NOMO-1 (cell line): Measurements from ENCODE around the gene MEIOB.
A peak's percentile ranks its signal among the peaks of the same experiment; 100 is the strongest.
"Not testable (repeated sequence)": the region's sequence is repeated elsewhere in the genome, so short reads cannot be mapped to it uniquely, and the experiment has no call there.

Experiments used
- DNase-seq, 2 experiments: peaks; one replicate each; lab custom pipeline; 2025; ENCODE audit not compliant: unreplicated experiment in 2 of 2; lab: John Stamatoyannopoulos, UW

MEIOB gene

GRCh38 chr16:1871974-1872635, at the start of gene MEIOB:
Gene MEIOB, minus strand, starts transcription at chr16:1872164. Its CDS starts 3,989 bp downstream, at chr16:1868175.
- DNase-seq: peak; percentile 57 to 65

- peak; percentile 54 to 61 for DNase-seq
Measured at GRCh38 chr16:1920727-1921171, 48.8 kb upstream of the MEIOB start.

DNA sequence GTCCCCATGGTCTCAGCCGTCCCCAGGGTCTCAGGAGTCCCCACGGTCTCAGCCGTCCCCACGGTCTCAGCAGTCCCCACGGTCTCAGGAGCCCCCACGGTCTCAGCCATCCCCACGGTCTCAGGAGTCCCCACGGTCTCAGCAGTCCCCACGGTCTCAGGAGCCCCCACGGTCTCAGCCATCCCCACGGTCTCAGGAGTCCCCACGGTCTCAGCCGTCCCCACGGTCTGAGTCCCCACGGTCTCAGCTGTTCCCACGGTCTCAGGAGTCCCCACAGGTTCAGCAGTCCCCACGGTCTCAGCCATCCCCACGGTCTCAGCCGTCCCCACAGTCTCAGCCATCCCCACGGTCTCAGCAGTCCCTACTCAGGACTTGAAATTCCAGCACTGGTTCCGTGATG, 48.2 kb upstream of the MEIOB start:
- DNase-seq: not testable (repeated sequence)

DNA sequence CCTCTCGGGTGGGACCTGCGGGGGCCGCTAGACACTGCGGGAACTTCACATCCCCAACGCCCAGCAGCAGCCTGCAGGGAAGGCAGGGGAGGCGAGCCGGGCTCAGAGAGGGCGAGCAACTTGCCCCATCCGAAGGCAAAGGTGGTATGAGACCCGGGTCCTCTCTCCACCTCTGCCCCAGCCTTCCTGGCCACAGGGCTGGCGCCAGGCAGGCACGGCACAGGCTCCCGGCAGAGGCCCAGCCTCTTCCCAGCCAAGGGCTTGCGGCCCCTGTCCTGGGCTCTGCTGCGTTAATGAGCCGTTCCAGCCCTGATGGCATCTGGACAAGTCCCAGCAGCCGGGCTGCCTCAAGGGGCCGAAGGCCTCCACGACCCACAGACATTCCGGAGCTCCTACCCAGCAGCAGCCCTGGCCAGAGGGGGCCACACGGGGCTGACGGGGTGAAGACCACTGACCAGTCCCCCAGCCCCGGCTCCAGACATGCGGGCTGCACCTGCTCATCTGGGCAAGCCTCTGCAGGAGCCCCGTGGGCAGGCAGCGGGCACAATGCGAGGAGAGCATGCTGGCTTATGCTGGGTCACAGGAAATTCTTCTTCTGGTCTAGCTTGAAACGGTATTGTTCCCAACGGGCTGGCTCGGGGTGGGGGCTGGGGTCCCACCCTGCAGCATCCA, 47.5 kb upstream of the MEIOB start:
- DNase-seq: no peak

GRCh38 chr16:1918351-1919326, 46.7 kb upstream of the MEIOB start, which contains the start of gene HS3ST6:
Gene HS3ST6, minus strand, starts transcription at chr16:1918415. Its CDS starts 92 bp downstream, at chr16:1918323.
- DNase-seq: no peak

DNA sequence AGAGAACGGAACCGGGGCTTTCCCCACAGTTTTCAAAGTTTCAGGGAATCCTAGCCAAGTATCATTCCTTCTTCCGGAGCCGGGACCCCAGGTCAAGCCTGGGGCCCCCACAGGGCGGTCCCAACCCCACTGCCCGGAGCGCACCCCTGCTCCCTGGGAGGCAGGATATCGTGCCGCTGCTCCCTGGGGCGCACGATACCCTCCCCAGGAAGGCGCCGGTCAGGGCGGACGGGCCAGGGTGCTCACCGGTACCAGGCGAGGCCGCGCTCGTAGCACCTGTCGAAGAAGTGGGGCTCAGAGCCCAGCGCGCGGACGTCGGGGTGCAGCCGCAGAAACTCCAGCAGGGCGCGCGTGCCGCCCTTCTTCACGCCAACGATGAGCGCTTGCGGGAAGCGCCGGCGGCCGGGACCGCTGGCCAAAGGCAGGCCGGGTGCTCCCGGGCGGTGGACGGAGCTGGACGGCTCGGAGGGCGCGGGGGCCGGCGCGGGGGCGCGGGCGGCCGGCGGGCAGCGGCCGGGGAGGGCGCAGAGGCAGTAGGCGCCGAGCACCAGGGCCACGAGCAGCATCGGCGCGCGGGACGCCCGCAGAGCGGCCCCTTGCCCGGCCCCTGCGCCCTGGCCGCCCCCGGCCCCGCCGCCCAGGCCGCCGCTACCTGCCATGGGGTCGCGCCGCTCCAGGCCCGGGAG, 45.8 kb upstream of the MEIOB start:
- DNase-seq: no peak

GRCh38 chr16:1917056-1917664, 45.2 kb upstream of the MEIOB start:
- no peak for DNase-seq

DNA sequence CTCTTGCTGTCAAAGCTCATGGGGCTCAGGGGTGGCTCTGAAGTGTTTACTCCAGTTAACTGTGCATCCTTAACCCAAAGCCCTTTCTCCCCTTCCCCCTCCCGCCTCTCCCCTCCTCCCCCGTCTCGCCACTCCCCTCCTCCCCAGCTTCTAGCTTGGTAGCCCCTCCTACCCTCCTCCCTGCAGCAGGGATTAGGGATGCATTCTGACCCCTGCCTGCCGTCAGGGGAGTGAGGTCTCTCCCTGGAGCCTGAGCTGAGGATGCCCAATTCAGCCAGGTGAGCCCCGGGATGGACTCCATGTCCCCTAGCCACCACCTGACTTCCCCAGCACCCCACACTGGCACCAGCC, 44.7 kb upstream of the MEIOB start:
- DNase-seq: no peak

DNA sequence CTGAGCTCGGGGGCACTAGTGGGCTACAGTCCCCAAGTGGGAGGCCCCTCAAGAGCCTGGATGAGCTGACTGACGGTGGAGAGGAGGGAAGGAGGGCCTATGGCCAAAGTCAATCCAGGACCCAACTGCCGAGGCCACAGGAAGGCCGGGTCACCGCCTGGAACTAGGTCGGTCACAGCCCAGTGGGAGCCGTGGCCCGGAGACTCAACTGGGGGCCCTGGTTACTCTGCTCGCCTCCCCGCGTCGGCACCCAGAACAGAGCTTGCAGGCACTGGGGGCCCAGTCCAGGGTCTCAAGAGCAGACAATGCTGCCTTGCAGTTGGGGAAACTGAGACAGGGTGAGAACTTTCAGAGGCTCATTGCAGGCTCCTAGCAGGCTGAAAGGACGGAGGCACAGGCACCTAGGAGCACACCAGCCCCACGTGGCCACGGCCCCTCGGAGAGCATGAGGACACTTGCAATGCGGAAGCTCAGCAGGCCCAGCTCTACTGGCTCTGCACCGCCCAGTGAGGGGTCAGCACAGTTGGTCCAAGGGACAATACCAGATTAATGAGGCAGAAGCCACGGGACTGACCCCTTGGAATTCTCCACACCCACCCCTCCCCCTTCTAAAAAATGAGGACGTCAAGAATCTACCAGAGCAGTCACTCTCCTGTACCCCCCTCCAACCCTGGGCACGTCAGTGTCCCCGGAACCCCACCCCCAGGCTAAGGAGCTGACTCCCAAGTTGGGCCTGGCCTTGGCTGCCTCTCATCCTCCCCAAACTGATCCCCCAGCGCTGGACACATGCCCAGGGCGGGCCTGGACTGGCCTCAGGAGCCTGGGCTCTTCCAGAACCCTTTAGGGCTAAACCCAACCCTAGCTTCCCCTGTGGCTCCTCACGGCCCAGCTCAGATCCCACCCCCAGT, 44.0 kb upstream of the MEIOB start:
- DNase-seq: no peak

DNA sequence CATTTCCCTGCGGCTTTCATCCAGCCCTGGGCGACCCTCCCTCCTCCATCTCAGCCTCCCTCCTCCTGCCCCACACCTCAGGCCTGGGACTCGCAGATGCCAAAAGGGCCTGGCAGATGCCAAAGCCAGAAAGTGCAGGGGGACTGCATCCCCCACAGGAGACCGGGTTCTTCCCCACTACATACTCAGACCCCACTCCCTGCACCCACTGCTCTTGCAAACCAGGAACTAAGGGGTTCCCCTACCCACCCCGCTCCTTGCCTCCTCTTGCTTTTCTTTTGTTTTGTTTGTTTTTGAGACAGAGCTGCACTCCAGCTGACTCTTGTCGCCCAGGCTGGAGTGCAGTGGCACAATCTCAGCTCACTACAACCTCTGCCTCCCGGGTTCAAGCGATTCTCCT, 43.0 kb upstream of the MEIOB start:
- DNase-seq: no peak

GRCh38 chr16:1914084-1914608, 42.2 kb upstream of the MEIOB start:
- DNase-seq: no peak

- no peak for DNase-seq
Measured at GRCh38 chr16:1913327-1914083, 41.5 kb upstream of the MEIOB start.

- DNase-seq: no peak
Measured at GRCh38 chr16:1912215-1912543, 40.2 kb upstream of the MEIOB start.

GRCh38 chr16:1911467-1912214, 39.7 kb upstream of the MEIOB start:
- no peak for DNase-seq

DNA sequence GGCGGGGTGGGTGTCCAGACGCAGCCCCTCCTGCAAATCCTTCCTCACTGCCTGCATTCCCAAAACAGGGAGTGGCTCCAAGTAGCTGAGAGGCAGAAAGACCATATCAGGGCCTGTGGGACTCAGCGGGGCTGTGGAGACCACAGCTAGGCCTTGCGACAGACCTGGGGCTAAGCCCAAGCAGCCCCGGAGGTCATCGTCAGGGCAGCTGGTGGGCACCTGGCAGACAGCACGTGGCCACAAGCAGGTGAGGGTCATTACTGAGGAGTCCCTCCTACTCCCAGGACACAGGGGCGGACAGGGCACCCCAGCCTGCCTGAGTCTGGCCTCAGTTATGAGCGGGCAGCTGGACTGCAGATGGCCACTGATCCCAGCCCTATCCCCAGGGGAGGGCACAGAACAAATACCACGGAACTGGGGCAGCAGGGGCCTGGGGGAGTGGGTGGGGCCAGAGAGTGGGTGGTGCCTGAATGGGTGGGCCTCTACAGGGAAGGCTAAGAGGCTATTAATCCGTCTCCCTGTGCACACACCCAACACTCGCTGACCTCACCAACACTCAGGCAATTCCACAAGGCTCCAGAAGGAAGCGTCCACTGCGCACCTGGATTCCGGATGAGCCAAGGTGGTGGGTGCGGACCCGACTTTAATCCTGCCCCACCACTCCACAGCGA, 37.7 kb upstream of the MEIOB start:
- DNase-seq: no peak

DNA sequence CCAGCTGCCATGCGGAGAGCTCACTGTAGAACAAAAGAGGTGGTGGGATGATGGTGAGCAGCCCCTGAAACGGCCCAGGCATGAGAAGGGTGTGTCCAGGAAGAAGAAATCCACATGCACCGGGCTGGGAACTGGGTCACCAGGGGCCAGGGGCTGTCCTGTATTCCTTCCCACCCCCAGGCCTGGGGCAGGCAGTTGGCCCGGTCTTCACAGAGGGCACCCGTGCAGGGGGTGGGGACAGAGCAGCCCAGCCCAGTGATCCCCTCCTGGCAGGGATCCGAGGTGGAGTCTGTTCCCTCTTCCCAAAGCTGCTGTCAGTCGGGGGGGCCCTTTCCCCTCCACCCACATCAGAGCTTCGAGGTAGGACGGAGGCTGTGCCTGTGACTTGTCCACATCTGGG, 37.0 kb upstream of the MEIOB start:
- DNase-seq: no peak

DNA sequence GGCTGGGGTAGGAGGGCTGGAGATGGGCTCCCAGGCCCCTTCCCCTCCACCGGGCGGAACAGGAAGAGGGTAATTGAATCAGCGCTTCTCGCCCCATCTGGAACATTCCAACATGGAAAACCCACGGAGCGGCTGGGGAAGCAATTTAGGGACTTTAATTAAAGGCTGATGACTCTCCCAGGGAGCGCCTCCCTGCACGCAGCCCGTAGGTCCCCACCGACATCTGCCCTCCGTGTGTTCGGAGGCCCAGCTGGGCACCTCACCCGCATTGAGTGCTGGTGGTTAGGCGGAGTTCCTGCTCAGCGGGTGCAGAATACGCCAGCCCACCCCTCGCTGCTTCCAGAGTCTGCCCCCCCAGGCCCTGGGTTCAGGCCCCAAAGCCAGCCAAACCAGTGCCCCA, 36.2 kb upstream of the MEIOB start:
- no peak for DNase-seq
